H9 (cell line): Measurements from ENCODE around the gene ST6GAL1. TPM values are rescaled to one million over a fixed set of nuclear protein-coding genes. Genes with fewer than 3 reads are reported as not detected.
A peak's percentile ranks its signal among the peaks of the same experiment; 100 is the strongest.

Source experiments
- DNase-seq: peaks from one replicate; pipeline ENCODE4 v3.0.0-alpha.2; 2017
- H2AFZ ChIP-seq: one replicate; pipeline ENCODE4 v1.6.1; 2013; ENCODE audit warnings: mild to moderate bottlenecking, low read length, control low read depth, moderate library complexity
- H2AK5ac ChIP-seq: 2 replicates; pipeline ENCODE4 v1.6.1; 2013; ENCODE audit warnings: low read length, control low read depth, mixed read lengths; ENCODE audit not compliant: insufficient read length
- H2BK120ac ChIP-seq: one replicate; pipeline ENCODE4 v1.6.1; 2013; ENCODE audit warnings: low read depth, mild to moderate bottlenecking, low read length, control low read depth, inconsistent platforms; ENCODE audit not compliant: poor library complexity, severe bottlenecking
- H2BK12ac ChIP-seq: 2 replicates; pipeline ENCODE4 v1.6.1; 2013; ENCODE audit warnings: low read length, control low read depth, mixed read lengths, low read depth; ENCODE audit not compliant: insufficient read length
- H2BK15ac ChIP-seq: 2 replicates; pipeline ENCODE4 v1.6.1; 2013; ENCODE audit warnings: low read depth, low read length, control low read depth
- H2BK20ac ChIP-seq: one replicate; pipeline ENCODE4 v1.6.1; 2013; ENCODE audit warnings: low read depth, mild to moderate bottlenecking, low read length, control low read depth, inconsistent platforms; ENCODE audit not compliant: poor library complexity, severe bottlenecking
- H2BK5ac ChIP-seq: 2 replicates; pipeline ENCODE4 v1.6.1; 2013; ENCODE audit warnings: low read length, control low read depth, mixed read lengths; ENCODE audit not compliant: insufficient read length
- H3K14ac ChIP-seq: 2 replicates; pipeline ENCODE4 v1.6.1; 2013; ENCODE audit warnings: low read length, control low read depth; ENCODE audit not compliant: insufficient read depth
- H3K18ac ChIP-seq: 2 replicates; pipeline ENCODE4 v1.6.1; 2013; ENCODE audit warnings: low read depth, mild to moderate bottlenecking, mixed read lengths, low read length, control low read depth; ENCODE audit not compliant: insufficient read length
- H3K23ac ChIP-seq: 2 replicates; pipeline ENCODE4 v1.6.1; 2013; ENCODE audit warnings: low read length, control low read depth, mixed read lengths, low read depth; ENCODE audit not compliant: insufficient read length
- H3K23me2 ChIP-seq: 2 replicates; pipeline ENCODE4 v1.6.1; 2013; ENCODE audit warnings: low read depth, mild to moderate bottlenecking, mixed read lengths, low read length, control low read depth; ENCODE audit not compliant: insufficient read length, poor library complexity, severe bottlenecking
- H3K27ac ChIP-seq: 2 replicates; pipeline ENCODE4 v1.5.1; 2013; ENCODE audit warnings: low read length, control low read depth, mixed read lengths, low read depth; ENCODE audit not compliant: insufficient read length
- H3K27me3 ChIP-seq: 2 replicates; pipeline ENCODE4 v1.6.1; 2013; ENCODE audit warnings: low read length, control low read depth, inconsistent platforms; ENCODE audit not compliant: insufficient read depth
- H3K4ac ChIP-seq: 2 replicates; pipeline ENCODE4 v1.6.1; 2013; ENCODE audit warnings: low read depth, mild to moderate bottlenecking, control low read depth, inconsistent platforms, low read length, moderate library complexity
- H3K4me1 ChIP-seq: 2 replicates; pipeline ENCODE4 v1.6.1; 2013; ENCODE audit warnings: low read length, control low read depth, inconsistent platforms; ENCODE audit not compliant: insufficient read depth
- H3K4me2 ChIP-seq: 2 replicates; pipeline ENCODE4 v1.6.1; 2013; ENCODE audit warnings: low read length, control low read depth, mixed read lengths; ENCODE audit not compliant: insufficient read length, insufficient read depth
- H3K56ac ChIP-seq: 2 replicates; pipeline ENCODE4 v1.6.1; 2013; ENCODE audit warnings: low read depth, mild to moderate bottlenecking, mixed read lengths, low read length, control low read depth; ENCODE audit not compliant: insufficient read length
- H3K79me1 ChIP-seq: 2 replicates; pipeline ENCODE4 v1.6.1; 2013; ENCODE audit warnings: low read depth, mild to moderate bottlenecking, moderate library complexity, low read length, control low read depth, inconsistent platforms; ENCODE audit not compliant: insufficient read depth, poor library complexity, severe bottlenecking
- H3K79me2 ChIP-seq: 2 replicates; pipeline ENCODE4 v1.6.1; 2013; ENCODE audit warnings: low read length, control low read depth, inconsistent platforms; ENCODE audit not compliant: insufficient read depth
- H3K9ac ChIP-seq: 2 replicates; pipeline ENCODE4 v1.6.1; 2013; ENCODE audit warnings: low read length, control low read depth, mixed read lengths; ENCODE audit not compliant: insufficient read length; ENCODE audit errors: extremely low read depth
- H3K9me3 ChIP-seq: one replicate; pipeline ENCODE4 v1.6.1; 2013; ENCODE audit warnings: low read depth, low read length, inconsistent platforms; ENCODE audit not compliant: control insufficient read depth
- H3T11ph ChIP-seq: one replicate; pipeline ENCODE4 v1.6.1; 2013; ENCODE audit warnings: mild to moderate bottlenecking, low read length, control low read depth, inconsistent platforms
- H4K20me1 ChIP-seq: one replicate; pipeline ENCODE4 v1.6.1; 2013; ENCODE audit not compliant: control insufficient read depth, insufficient read length, insufficient read depth
- H4K5ac ChIP-seq: 2 replicates; pipeline ENCODE4 v1.6.1; 2013; ENCODE audit warnings: low read depth, mild to moderate bottlenecking, mixed read lengths, low read length, control low read depth; ENCODE audit not compliant: insufficient read length
- H4K8ac ChIP-seq: replicated peaks from 2 replicates; pipeline ENCODE4 v1.6.1; 2013; ENCODE audit warnings: low read length, control low read depth, mixed read lengths, low read depth; ENCODE audit not compliant: insufficient read length
- H4K91ac ChIP-seq: 2 replicates; pipeline ENCODE4 v1.6.1; 2013; ENCODE audit warnings: low read depth, mild to moderate bottlenecking, moderate library complexity, mixed read lengths, low read length, control low read depth; ENCODE audit not compliant: insufficient read length
- H3K27ac Mint-ChIP-seq, 3 experiments: 2 replicates in 2 of 3; 3 replicates in 1 of 3; pipeline ENCODE4 v1.8.0; 2020 to 2021; ENCODE audit warnings: mixed read lengths in 3 of 3, mild to moderate bottlenecking in 1 of 3, moderate library complexity in 1 of 3
- H3K27me3 Mint-ChIP-seq: 2 replicates; pipeline ENCODE4 v1.8.0; 2021; ENCODE audit warnings: low read depth, mild to moderate bottlenecking, moderate library complexity, mixed read lengths
- H3K36me3 Mint-ChIP-seq, 3 experiments: 2 replicates in 2 of 3; 3 replicates in 1 of 3; pipeline ENCODE4 v1.8.0; 2020 to 2021; ENCODE audit warnings: low read depth in 3 of 3, mixed read lengths in 3 of 3; ENCODE audit not compliant: insufficient read depth in 1 of 3
- H3K4me1 Mint-ChIP-seq, 2 experiments: 2 replicates each; pipeline ENCODE4 v1.8.0; 2020; ENCODE audit warnings: mixed read lengths in 2 of 2
- H3K4me3 Mint-ChIP-seq, 2 experiments: 2 replicates in 1 of 2; 3 replicates in 1 of 2; pipeline ENCODE4 v1.8.0; 2020 to 2021; ENCODE audit warnings: mild to moderate bottlenecking in 2 of 2, mixed read lengths in 2 of 2, moderate library complexity in 1 of 2
- H3K9me3 Mint-ChIP-seq, 2 experiments: 2 replicates in 1 of 2; 3 replicates in 1 of 2; pipeline ENCODE4 v1.8.0; 2020; ENCODE audit warnings: mild to moderate bottlenecking in 2 of 2, mixed read lengths in 2 of 2, moderate library complexity in 1 of 2
- CTCF ChIP-seq: fragments of 200-600 bp; sonication (generic); conservative IDR thresholded peaks from 3 replicates; pipeline ENCODE4 v1.8.0; 2021; ENCODE audit warnings: antibody characterized with exemption, mild to moderate bottlenecking
- WGBS: extraction: QIAGEN DNeasy Blood & Tissue Kit; methylation state at CpG from one replicate; pipeline ENCODE4 v1.1.7; 2013; ENCODE audit warnings: missing lambda C conversion rate, low lambda C conversion rate, mixed read lengths; ENCODE audit not compliant: insufficient read length; ENCODE audit errors: extremely low coverage; 5-methylcytosine and 5-hydroxymethylcytosine counted together
- total RNA-seq: library from RNA; stranded (reverse); gene quantifications from 2 replicates; pipeline ENCODE4 v1.2.1, GENCODE V29; 2021

Gene ST6GAL1
- total RNA-seq, 1 experiment from 2014 or later, result 139 TPM

DNA sequence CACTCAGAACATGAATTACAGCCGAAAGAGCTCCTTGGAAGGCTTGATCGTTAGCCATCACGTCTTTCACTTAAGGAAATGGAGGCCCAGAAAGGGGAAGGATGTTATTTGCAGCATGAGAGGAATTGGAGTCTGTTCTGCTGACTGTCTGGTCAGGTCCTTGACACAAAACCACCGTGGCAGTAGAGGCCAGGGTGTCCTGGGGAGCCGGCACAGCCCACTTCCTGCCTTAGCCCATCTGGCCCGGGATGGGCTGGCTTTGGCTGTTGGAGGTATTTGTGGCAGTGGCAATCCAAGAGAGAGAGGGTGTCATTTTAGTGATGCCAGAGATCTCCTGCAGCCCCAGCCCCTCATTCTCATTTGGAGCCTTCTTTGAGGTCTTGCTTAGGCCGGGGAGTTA lies 37.4 kb downstream of the ST6GAL1 start:
- H3K36me3 Mint-ChIP-seq, result peaks cover 42 to 78% (median 68%) of the 10 kb centered on the region in 3 experiments

More for the DNA sequence above, 37.4 kb downstream of the ST6GAL1 start:
- Histone ChIP-seq H3K79me2 (no peaks in the 10 kb centered on the region), H3K9me3 (no peaks in the 10 kb centered on the region), H3K79me1 (no peaks in the 10 kb centered on the region), H3K4me1 (peaks cover 9% of the 10 kb centered on the region; the same call in 1 of the 2 replicates), H3K27ac (no peak overlapping the region), H3T11ph (no peak overlapping the region), H4K8ac (no peak overlapping the region), H3K27me3 (no peaks in the 10 kb centered on the region), H2AK5ac (no peak overlapping the region), H3K14ac (no peak overlapping the region), H2BK20ac (no peak overlapping the region), H2BK15ac (no peak overlapping the region), H3K23ac (no peak overlapping the region), H3K18ac (no peak overlapping the region), H2AFZ (no peak overlapping the region), H2BK5ac (no peak overlapping the region), H3K23me2 (no peaks in the 10 kb centered on the region), H3K4me2 (no peak overlapping the region), H4K20me1 (no peaks in the 10 kb centered on the region), H3K9ac (no peak overlapping the region), H2BK120ac (no peak overlapping the region), H4K5ac (no peak overlapping the region), H2BK12ac (no peak overlapping the region), H4K91ac (no peak overlapping the region), H3K4ac (no peak overlapping the region), H3K56ac (no peak overlapping the region)
- no CpG with 5 or more reads among the region's 7 CpGs for WGBS
- peaks cover 46 to 47% of the 10 kb centered on the region in 2 experiments for H3K4me1 Mint-ChIP-seq
- H3K4me3 Mint-ChIP-seq, result 0 out of 5 replicates have a peak overlapping the region, but pooled peaks of 1 of the 2 experiments have one; percentile 22
- H3K9me3 Mint-ChIP-seq, result no peaks in the 10 kb centered on the region
- DNase-seq, result no peak
- no peak for TF ChIP-seq CTCF
- no peaks in the 10 kb centered on the region for H3K27me3 Mint-ChIP-seq
- H3K27ac Mint-ChIP-seq, result peak overlapping the region; percentile 88 to 93 (median 91)
